ENCODE data around the gene C1QL2.

C1QL2 gene

DNA sequence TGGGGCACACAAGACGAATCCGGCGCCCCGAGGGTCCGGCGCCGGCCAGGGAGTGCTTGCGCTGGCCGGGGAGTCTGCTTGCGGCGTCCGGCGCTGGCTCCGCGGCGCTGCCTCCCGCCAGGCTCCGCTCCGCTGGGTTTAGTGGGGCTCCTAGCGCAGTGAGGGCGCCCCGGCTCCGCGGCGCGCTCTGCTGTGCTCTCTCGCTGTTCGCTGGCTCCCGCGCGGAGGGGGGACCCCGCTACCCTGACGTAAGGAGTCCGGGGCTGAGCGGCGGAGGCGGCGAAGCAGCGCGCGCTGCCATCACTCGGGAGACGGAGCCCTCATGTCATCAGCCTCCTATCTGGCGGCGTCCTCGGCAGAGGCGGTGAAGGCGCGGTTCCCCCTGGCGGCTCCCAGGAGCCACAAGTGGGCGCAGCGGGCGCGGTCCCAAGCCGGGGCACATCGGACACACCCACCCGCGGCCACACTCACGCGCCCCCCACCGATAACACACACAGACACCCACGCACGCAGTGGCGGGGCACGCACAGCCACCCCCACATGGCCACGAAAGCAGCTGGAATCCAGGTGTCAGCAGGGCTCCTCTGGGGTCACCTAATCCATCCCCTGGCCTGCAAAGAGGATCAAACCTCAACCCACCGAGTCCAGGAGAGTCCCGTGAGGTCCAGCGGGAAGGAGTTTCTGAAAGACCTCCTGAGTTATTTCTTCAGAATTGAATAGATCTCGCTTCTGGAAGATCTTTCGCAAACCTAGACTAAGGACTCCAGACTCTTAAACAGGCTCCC, at the start of gene C1QL2:
C1QL2 (minus strand) TSS at position 189 of the 785 bp plus-strand sequence. CDS start 482 bp downstream, outside the sequence.
- no peak for DNase-seq

DNA sequence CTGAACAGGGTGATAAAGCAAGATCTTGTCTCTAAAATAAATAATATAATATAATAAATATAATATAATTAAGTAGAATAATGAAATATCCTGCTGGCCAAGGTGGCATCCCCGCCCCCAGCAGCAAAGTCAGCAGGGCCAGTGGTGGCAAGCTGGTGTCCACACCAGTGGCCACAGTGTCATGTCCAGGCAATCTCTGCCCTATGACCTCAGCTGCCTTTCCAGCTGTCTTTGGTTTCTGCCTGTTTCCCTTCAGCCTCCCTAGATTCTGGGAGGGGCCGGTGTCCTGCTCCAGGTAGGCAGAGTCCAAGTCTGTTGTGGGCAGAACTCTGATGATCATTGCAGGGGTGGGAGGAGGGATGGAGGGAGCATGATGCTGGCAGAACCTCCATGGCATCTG, 48.9 kb upstream of the C1QL2 start:
- no peak for DNase-seq

DNA sequence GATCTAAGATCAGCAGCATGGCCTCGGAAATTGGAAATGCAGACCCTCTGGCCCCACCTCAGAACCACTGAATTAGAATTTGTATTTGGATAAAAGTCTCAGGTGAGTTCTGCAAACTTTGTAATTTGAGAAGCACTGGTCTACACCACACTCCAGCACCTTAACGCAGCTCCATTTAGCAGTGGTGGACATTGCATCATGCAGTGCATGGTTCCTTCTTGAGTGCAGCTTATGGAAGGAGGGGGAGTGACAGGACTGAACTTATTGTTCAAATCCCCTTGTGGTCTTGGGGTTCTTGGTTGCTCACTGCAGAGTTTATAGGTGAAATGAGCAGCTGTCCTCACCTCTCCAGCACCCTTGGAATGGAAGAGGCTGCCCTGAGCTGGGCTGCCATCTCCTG, 47.6 kb upstream of the C1QL2 start:
- no peak for DNase-seq

DNA sequence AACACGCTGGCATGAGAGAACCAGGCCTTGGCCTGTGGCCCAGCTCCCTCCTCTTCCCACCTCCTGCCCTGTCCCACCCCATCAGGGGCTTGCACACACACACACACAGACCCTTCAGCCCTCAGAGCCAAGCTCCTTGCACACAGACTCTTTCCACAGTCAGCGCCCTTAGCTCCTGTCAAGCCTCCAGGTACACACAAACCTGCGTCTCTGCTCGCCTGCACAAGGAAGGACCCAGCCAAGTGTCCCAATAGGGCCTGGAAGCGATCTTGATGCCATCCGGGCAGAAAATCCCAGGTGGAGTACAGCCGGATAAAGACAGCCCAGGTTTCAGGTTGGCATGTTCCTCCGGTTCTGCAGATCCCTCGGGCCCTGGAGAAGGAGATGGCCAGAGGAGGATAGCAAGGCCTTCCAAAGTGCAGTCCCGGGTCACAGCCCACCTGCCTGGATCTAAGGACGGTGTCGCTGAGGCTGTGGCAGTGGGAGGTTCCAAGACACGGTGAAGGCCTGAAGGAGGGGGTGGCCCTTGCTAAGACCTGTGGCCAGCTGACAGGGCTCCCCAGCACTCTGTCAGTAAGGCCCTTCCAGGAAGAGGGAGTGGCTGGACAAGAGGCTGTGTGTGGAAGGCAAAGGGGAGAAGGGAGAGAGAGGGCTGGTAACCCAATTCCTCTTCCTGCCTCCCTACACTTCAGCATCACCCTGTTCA, 46.6 kb upstream of the C1QL2 start:
- DNase-seq = no peak

DNA sequence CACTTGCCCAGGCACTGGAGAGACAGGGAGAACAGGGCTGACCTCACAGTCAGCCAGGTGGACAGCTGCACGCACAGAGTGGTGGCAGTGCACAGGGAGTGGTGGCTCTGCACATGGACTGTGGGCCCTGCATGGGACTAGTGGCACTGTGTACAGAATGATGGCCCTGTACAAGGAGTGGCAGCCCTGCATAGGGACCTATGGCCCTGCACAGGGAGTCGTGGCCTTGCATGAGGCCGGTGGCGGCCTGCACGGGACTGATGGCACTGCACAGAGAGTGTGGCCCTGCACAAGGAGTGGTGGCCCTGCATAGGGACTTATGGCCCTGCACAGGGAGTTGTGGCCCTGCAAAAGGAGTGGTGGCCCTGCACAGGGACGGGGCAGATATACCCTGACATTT, 46.0 kb upstream of the C1QL2 start:
- no peak for DNase-seq

DNA sequence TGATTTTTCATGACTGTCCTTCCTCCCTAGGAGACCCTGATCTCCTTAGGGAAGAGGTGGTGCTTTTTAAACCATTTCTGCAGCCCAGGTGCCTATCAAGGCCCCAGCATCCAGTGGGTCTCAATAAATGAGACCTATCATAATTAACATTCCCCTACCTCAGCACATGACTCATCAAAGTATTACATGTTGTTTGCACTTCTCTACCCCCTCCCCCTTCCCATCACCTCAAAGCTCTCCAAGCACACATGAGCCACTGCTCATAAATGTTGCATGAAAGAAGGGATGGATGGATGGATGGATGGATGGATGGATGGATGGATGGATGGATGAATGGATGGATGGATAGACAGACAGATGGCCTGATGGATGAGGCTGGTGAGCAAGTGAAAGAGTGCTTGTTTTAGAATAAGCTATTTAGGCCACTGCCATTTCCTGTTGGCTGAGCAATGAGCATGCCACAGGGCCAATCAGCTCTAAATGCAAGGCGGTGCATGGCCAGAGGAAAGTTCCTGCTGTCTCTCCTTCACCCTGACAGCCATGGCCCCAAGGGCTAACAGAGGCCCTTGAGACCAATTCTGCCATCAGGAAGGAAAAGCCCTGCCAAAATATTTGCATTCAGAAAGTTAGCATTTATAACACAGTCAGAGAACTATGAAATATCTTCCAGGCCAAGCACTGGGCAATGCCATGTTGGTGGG, 44.2 kb upstream of the C1QL2 start:
- DNase-seq = no peak

DNA sequence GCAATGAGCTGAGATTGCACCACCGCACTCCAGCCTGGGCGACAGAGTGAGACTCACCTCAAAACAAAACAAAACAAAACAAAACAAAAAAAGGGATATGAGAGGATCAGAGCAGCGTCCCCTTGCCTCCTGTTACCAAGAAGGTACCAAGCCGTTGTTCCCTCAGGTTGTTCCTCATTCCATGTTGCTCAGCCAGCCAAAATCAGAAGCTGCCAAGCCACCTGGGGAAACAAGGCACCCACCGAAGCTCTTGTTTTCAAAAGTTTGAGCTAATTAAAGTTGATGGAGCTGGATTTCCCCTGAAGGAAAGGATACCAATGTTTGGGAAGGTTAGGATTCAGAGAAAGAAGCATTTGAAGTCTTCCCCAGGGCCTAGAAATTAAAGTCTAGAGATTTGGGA, 43.3 kb upstream of the C1QL2 start:
- no peak for DNase-seq

DNA sequence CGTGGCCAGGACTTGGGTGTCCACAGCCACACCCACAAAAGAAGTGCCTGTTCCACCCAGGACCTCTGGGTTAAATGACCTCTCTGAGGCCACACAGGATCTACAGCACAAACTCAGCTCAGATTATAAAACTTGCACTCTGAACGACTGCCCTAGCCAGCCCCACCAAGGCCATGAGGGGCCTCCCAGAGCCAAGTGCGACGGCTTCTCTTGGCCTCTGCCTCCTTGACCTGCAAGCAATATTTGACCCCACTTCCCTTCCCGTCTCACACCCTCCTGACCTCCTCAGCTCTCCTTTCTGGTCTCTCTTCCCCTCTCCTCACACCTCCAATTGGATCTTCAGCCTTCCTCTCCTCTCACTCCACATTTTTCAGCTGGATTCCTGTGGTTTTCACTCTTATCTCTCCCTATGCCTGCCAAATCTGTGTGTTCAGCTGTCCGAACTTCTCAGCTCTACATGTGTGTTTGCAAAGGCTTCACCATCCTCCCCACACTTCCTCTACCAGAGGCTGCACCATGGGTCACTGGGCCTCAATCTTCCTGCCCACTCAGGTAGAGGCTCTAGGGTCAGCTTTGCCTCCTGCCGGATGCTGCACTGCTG, 39.8 kb upstream of the C1QL2 start:
- no peak for DNase-seq

DNA sequence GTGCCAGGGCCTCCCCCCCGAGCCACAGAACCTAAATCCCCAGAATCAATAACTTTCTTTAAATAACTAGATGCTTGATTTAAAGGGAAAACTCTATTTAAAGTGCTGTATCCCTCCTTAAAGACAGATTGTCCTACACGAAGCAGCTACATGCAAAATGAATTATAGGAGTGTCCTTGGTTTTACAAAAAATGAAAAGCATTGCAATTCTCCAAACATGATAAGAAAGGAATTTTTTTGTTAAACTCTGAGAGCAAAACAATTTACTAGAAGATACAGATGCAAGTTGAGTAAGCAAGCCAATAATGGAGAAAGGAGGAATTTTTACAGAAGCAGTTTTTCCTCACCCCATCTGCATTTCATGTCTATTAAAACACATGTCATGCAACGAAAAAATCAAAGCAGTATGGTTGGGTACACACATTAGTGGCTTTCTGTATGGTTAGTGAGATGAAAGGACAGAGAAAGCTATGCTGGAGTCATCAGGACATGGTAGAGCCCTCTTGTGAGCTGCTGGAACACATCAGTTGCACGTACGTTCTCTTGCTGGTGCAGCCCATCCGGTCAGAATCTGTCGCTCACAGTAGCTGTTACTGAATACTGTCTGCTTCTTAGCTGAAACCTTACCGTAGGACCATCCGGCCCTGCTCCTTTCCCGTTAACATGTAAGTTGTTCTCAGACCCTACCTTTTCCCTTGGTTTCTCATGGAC, 39.1 kb upstream of the C1QL2 start:
- DNase-seq = no peak

DNA sequence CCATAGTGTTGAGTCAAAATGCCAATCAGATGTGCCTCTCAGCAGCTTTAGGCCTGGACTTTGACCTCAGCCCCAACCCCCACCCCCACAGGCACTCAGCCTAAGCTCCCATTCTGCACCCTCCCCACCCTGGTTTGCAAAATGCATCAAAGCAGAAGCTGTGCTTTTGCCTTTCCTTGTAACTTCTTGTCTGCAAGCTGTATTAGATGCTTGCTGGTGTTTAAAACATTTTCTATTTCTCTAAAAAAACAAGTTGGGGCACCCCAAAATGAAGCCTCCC, 38.5 kb upstream of the C1QL2 start:
- DNase-seq = no peak

DNA sequence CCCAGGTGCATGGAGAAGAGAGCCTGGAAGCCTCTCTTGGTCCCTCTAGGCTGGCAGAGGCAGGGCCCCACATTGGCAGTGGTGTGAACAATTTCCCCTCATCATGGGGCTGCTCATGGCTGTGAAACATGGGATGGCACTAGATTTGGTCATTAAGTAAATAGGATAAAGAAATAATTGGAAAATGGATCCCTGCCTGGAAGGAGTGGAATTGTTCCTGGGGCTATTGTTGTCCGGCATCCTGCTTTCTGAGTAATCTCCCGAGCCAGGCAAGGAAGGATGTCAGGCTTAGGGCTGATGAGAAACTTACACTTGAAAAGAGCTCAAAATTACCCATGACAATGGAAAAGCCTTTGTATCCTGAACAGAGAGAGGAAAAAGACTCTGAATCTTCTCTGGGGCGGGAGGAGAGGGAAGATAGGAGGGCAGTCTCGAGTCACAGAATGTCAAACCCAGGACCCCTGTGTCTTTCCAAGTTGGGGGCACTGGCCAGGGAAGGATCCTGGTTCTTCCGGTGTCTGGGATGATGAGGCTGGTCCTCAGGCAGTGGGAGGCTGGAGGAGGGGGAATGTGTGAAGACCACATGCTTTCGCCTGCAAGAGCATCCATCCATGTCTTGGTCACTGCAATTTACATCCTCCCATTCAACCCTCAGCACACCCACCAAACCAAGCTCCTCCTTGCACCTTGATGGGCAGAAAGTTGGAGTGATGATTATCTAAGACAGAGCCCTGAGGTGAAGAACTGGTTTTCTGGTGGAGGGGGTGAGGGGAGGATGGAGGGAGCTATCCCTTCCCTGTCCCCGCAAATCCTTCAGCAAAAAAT, 38.0 kb upstream of the C1QL2 start:
- DNase-seq = no peak

DNA sequence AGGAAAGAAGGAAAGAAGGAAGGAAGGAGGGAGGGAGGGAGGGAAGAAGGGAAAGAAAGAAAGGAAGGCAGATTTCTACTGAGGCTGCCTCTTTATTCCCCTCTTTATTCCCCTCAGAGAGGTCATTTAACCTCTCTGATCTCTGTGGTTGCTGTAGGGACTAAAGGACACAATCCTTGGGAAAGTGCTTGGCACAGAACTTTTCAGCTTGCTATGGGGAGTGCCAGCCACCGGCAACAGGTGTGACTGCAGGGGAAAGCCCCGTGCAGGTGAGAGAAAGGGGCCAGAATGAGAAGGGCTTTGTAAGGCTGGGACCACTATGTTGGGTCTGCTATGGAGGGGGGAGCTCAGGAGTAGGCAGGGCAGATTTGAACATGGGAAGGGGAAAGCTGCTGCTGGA, 37.3 kb upstream of the C1QL2 start:
- DNase-seq = no peak

DNA sequence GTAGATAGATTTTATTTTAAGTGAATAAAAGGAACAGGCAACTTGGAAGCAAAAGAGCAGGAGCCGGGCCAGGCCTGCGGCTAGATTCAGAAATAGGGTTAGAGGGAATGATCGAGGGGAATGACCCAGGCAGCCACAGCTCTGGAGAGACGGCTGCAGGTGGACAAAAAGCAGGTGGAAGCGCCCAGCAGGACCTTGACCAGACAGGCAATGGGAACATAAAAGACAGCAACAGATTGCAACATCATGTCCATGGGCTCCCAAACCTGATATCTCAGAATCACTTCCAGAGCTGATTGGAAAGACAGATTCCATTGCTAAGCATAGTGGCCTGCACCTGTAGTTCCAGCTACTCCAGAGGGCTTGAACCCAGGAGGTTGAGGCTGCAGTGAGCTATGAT, 36.5 kb upstream of the C1QL2 start:
- DNase-seq = no peak

DNA sequence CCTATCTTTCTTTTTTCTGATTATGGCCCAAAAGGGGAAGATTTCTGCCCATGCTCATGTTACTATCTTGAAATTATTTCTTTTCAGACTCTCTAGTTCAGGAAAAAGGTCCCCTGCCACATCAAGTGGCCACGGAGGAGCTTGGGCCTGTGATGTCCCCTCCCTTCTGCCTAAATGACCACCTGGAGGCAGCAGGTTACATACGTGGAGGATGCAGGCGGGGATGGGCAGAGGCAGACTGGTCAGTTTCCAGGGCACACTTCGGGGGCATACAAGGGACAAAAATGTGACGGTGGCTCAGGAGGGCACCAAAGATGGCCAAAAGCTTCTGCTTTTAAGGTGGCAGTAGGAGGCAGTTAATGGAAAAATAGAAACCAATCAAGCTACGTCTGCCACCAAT, 34.3 kb upstream of the C1QL2 start:
- DNase-seq = no peak

DNA sequence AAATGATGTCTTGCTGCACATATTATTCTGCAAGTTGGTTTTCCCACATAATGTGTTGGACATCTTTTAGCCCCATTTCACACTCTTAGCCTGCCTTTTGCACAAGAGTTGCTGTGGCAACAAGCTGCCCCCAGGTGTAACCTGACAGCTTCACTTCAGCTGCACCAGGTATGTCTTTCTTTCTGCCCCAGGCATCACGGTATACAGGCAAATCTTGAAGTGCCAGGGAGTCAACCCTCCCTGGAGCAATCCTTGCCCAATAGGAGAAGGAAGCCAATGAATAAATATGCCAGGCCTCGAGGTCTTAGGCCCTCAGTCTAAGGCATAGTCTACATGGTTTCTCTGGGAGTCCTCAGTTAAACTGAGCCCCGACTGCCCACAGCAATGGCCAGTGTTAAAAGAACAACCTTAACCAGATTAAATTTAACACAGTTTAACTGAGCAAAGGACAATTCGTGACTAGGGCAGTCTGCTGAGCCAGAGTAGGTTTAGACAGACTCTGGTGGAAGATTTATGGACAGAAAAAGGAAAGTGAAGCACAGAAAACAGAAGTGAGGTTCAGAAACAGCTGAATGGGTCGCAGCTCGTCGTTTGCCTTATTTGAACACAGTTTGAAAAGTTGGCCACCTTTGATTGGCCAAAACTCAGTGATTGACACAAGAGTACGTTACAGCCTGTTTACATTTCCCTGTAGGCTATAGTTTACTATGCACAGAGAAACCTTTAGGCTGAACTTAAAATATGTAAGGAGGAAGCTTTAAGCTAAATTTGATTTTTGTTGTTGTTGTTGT, 32.0 kb upstream of the C1QL2 start:
- DNase-seq = no peak

DNA sequence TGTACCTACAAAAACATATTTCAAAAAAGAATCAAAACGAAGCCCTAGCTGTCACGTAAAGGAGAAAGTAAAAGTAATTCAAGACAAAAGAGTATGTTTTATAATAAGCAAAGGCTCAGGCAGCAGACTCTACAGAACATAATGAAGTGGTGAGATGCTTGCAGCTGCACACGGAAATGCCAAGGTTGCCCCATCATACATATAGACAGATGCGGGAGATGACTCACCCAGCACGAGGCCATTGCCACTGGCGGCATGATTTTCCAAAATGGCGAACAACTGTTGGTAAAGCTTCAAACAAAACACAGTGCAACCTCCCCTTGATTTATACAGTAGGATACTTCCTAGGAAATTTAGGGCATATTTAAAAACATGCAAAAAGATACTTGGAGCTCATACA, 26.0 kb upstream of the C1QL2 start:
- DNase-seq = no peak

DNA sequence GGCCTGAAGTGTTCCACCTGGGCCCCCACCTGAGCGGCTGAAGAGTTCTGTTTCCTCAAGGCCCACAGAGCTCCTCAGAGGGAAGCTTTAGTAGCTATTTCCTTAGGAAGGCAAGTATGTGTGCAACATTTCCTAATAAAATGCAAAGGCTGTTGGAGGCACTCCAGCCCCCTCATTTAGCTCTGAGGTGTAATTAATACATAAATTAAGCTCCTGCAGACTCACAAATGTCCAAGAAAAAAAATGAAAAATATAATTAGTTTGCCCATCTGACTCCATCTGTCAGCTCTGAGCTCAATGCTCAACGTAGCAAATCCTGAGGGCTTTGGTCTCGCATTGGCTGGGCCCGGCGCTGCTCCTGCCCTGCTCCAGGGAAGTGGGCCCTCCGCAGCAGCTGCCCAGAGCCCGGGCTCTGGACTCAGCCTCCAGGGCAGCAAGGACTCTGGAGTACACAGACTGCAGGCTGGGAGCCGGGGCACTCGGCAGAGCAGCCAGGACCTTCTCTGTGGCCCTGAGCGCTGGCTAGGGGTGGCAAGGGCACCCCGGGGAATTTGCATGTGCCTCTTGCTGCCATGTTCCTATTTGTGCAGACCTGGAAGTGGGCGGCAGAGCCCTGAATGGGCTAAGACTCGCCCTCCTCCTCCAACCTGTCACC, 23.4 kb upstream of the C1QL2 start:
- DNase-seq = no peak

DNA sequence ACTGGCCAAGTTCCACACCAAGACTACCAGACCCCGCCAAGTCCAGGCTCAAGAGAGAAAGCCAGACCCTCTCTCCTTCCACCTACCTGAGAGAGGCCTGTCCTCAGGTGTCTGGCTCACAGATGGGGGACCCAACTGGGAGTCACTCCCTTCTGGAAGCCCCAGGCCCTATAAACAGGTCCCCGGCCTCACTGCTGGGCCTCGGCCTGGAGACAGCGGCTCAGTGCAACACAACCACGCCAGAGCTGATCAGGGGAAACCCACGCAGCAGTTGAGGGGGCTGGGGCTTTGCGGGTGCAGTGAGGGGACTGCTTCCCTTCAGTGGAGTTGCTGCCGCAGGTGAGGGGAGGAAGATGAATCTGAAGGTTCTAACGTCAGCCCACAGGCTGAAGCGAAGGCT, 22.8 kb upstream of the C1QL2 start:
- DNase-seq = no peak

DNA sequence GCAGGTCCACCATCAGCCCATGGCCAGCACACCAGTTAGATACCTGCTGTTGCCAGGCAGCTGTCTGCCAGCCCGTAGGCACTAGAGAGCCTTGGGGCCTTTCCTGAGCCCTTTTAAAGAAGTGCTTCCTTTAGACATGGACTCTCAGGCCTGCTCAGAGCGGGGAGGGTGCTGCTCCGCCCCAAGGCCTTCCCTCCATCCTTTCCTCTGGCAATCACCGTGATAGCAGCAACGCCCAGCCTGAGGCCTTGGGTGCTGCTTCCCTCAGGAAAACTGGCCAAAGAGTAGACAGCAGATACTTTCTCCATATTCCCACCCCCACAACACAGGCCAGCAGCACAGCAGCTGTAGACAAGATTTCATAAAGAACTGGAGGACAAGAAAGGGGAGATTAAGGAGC, 22.3 kb upstream of the C1QL2 start:
- DNase-seq = no peak

DNA sequence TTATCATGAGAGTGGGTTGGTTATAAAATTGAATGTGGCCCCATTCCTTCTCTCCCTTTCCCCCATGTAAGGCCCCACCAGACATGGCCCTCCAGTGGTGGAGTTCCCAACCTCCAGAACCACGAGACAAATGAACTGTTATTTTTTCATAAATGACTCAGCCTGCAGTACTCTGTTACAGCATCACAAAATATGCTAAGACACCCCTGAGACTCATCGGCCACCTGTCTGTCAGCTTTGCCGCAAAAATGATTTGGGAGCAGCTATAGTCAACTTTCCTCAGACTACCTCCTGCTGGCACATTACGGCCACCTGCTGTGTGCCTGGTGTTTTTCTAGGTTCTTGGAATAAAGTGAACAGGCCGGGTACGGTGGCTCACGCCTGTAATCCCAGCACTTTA, 21.4 kb upstream of the C1QL2 start:
- no peak for DNase-seq

DNA sequence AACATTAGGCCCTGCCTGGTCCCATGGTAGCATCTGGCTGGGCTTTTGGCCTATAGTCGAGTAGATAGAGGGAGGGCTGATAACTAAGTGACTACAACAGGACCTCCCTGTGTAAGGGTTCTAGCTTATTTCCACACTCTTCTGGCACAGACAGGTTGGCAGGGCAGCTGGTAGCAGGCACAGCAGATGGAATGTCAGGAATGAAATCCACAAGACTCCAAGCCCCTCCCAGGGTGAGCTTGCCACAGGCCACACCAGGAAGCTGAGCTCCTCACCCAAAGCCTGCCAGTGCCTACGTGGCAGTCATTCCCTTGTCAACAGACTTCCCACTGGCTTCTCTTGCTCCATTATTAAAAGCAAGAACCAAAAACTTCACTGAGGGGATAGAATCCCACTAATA, 20.7 kb upstream of the C1QL2 start:
- DNase-seq = no peak

Data from stimulated activated CD4-positive, alpha-beta T cell treated with anti-CD3 and anti-CD28 coated beads, Interleukin-4, amount 100 ng/mL, for 1 hour (primary cell).